Activated CD4-positive, alpha-beta T cell treated with anti-CD3 and anti-CD28 coated beads, Interleukin-2, amount 10 ng/mL, durations not matched to agents 7 days and 5 days (primary cell): Measurements from ENCODE around the gene TMED6. TPM values are rescaled to one million over a fixed set of nuclear protein-coding genes. Genes with fewer than 3 reads are reported as not detected.
A peak's percentile ranks its signal among the peaks of the same experiment; 100 is the strongest.

ENCODE experiments used
- CTCF ChIA-PET: fragments of 350-600 bp; sonication (Branson Sonifier 250); formaldehyde crosslinking; loops from one replicate; lab custom pipeline; 2021; ENCODE audit warnings: antibody characterized with exemption; lab: Charles Lee
- POLR2A ChIA-PET: fragments of 350-600 bp; sonication (Branson Sonifier 250); formaldehyde crosslinking; loops from one replicate; lab custom pipeline; 2021; ENCODE audit warnings: antibody characterized with exemption; lab: Charles Lee
- DNase-seq: peaks from one replicate; pipeline ENCODE4 v3.0.0-alpha.2; 2020
- H3K27ac Mint-ChIP-seq: one replicate; pipeline ENCODE4 v1.8.0; 2021; ENCODE audit warnings: mild to moderate bottlenecking, moderate library complexity, mixed read lengths
- H3K27me3 Mint-ChIP-seq: one replicate; pipeline ENCODE4 v1.8.0; 2021; ENCODE audit warnings: mixed read lengths
- H3K36me3 Mint-ChIP-seq: one replicate; pipeline ENCODE4 v1.8.0; 2021; ENCODE audit warnings: low read depth, mixed read lengths
- H3K4me1 Mint-ChIP-seq: one replicate; pipeline ENCODE4 v1.8.0; 2021; ENCODE audit warnings: mixed read lengths
- H3K4me3 Mint-ChIP-seq: one replicate; pipeline ENCODE4 v1.8.0; 2021; ENCODE audit warnings: mild to moderate bottlenecking, moderate library complexity, mixed read lengths
- H3K9me3 Mint-ChIP-seq: one replicate; pipeline ENCODE4 v1.8.0; 2021; ENCODE audit warnings: mixed read lengths
- total RNA-seq, 2 experiments: library from RNA; stranded (reverse); gene quantifications; one replicate each; pipeline ENCODE4 v1.2.3, GENCODE V29; 2021

The TMED6 gene
- total RNA-seq, 2 experiments from 2014 or later: 1.0 to 1.3 TPM

- DNase-seq: no peak
- Mint-ChIP-seq H3K27me3 (no peaks in the 10 kb centered on the region), H3K9me3 (no peaks in the 10 kb centered on the region), H3K36me3 (peaks cover 49% of the 10 kb centered on the region), H3K4me3 (peak overlapping the region; percentile 78), H3K4me1 (peaks cover 44% of the 10 kb centered on the region), H3K27ac (peak overlapping the region; percentile 72)
- ChIA-PET CTCF (interaction anchor here (0.6 to 3.5 kb wide), 10 partner anchors 9 to 126 kb away, joined by 3 to 12 read pairs (median 4); partner anchors contain the start of gene NIP7), POLR2A (no interaction called here)
These were observed 22.7 kb downstream of the TMED6 start for GRCh38 chr16:69328854-69329316.

GRCh38 chr16:69327585-69328310 lies 23.8 kb downstream of the TMED6 start:
- Mint-ChIP-seq H3K27ac (no peak overlapping the region), H3K4me3 (peak overlapping the region; percentile 10), H3K27me3 (no peaks in the 10 kb centered on the region), H3K9me3 (no peaks in the 10 kb centered on the region), H3K36me3 (peaks cover 51% of the 10 kb centered on the region), H3K4me1 (peaks cover 42% of the 10 kb centered on the region)
- ChIA-PET POLR2A (no interaction called here), CTCF (interaction anchor here (0.9 to 3.5 kb wide), 6 partner anchors 11 to 70 kb away, joined by 3 to 12 read pairs (median 4); partner anchors contain the start of gene NIP7)
- DNase-seq: no peak

- peaks cover 39% of the 10 kb centered on the region for H3K4me1 Mint-ChIP-seq
- peak overlapping the region; percentile 43 for H3K27ac Mint-ChIP-seq
- H3K36me3 Mint-ChIP-seq: peaks cover 54% of the 10 kb centered on the region
- ChIA-PET POLR2A (interaction anchor here (0.6 kb wide), 2 partner anchors 35 to 138 kb away, joined by 3 read pairs; no protein-coding TSS in a partner anchor), CTCF (interaction anchor here (0.6 to 1.5 kb wide), 7 partner anchors 10 to 58 kb away, joined by 3 to 6 read pairs (median 3); no protein-coding TSS in a partner anchor)
- no peak for DNase-seq
- H3K4me3 Mint-ChIP-seq: no peak overlapping the region
- no peaks in the 10 kb centered on the region for H3K27me3 Mint-ChIP-seq
- no peaks in the 10 kb centered on the region for H3K9me3 Mint-ChIP-seq
These were observed 25.3 kb downstream of the TMED6 start for GRCh38 chr16:69326172-69326873.

GRCh38 chr16:69325784-69326171 lies 25.8 kb downstream of the TMED6 start:
- H3K4me3 Mint-ChIP-seq: no peak overlapping the region
- POLR2A ChIA-PET: interaction anchor here (0.6 kb wide), 1 partner anchor 138 kb away, joined by 3 read pairs; no protein-coding TSS in a partner anchor
- CTCF ChIA-PET: interaction anchor here (1.1 to 1.5 kb wide), 4 partner anchors 9 to 15 kb away, joined by 3 to 6 read pairs (median 4); no protein-coding TSS in a partner anchor
- no peaks in the 10 kb centered on the region for H3K9me3 Mint-ChIP-seq
- DNase-seq: no peak
- H3K27me3 Mint-ChIP-seq: no peaks in the 10 kb centered on the region
- H3K27ac Mint-ChIP-seq: no peak overlapping the region
- peaks cover 35% of the 10 kb centered on the region for H3K4me1 Mint-ChIP-seq
- H3K36me3 Mint-ChIP-seq: peaks cover 59% of the 10 kb centered on the region

GRCh38 chr16:69324585-69325253 lies 26.9 kb downstream of the TMED6 start:
- Mint-ChIP-seq H3K36me3 (peaks cover 63% of the 10 kb centered on the region), H3K9me3 (no peaks in the 10 kb centered on the region), H3K4me1 (peaks cover 35% of the 10 kb centered on the region), H3K4me3 (no peak overlapping the region), H3K27me3 (no peaks in the 10 kb centered on the region), H3K27ac (peak overlapping the region; percentile 31)
- CTCF ChIA-PET: interaction anchor here (0.6 to 1.3 kb wide), 4 partner anchors 9 to 634 kb away, joined by 3 to 5 read pairs (median 4); no protein-coding TSS in a partner anchor
- POLR2A ChIA-PET: no interaction called here
- DNase-seq: no peak

GRCh38 chr16:69324013-69324531 lies 27.5 kb downstream of the TMED6 start:
- DNase-seq: no peak
- POLR2A ChIA-PET: no interaction called here
- no peaks in the 10 kb centered on the region for H3K9me3 Mint-ChIP-seq
- H3K4me3 Mint-ChIP-seq: no peak overlapping the region
- CTCF ChIA-PET: interaction anchor here (0.7 to 1.3 kb wide), 3 partner anchors 10 to 401 kb away, joined by 3 to 4 read pairs (median 4); no protein-coding TSS in a partner anchor
- H3K27me3 Mint-ChIP-seq: no peaks in the 10 kb centered on the region
- H3K4me1 Mint-ChIP-seq: peaks cover 29% of the 10 kb centered on the region
- H3K36me3 Mint-ChIP-seq: peaks cover 63% of the 10 kb centered on the region
- H3K27ac Mint-ChIP-seq: no peak overlapping the region

- no peaks in the 10 kb centered on the region for H3K9me3 Mint-ChIP-seq
- DNase-seq: no peak
- H3K4me3 Mint-ChIP-seq: no peak overlapping the region
- no peak overlapping the region for H3K27ac Mint-ChIP-seq
- H3K27me3 Mint-ChIP-seq: no peaks in the 10 kb centered on the region
- ChIA-PET POLR2A (no interaction called here), CTCF (interaction anchor here (0.7 to 1.5 kb wide), 3 partner anchors 10 to 13 kb away, joined by 3 to 5 read pairs (median 4); partner anchors contain the start of gene VPS4A)
- H3K4me1 Mint-ChIP-seq: peaks cover 23% of the 10 kb centered on the region
- peaks cover 60% of the 10 kb centered on the region for H3K36me3 Mint-ChIP-seq
These were observed 28.2 kb downstream of the TMED6 start for GRCh38 chr16:69323415-69323814.

- no peak for DNase-seq
- Mint-ChIP-seq H3K27ac (no peak overlapping the region), H3K4me1 (peaks cover 17% of the 10 kb centered on the region), H3K4me3 (no peak overlapping the region), H3K27me3 (no peaks in the 10 kb centered on the region), H3K9me3 (no peaks in the 10 kb centered on the region), H3K36me3 (peaks cover 57% of the 10 kb centered on the region)
- ChIA-PET POLR2A (no interaction called here), CTCF (interaction anchor here (1.5 kb wide), 1 partner anchor 11 kb away, joined by 5 read pairs; no protein-coding TSS in a partner anchor)
These were observed 29.2 kb downstream of the TMED6 start for GRCh38 chr16:69322343-69322742.

GRCh38 chr16:69321080-69321479 lies 30.5 kb downstream of the TMED6 start:
- no peak for DNase-seq
- Mint-ChIP-seq H3K27ac (no peak overlapping the region), H3K4me3 (no peak overlapping the region), H3K9me3 (no peaks in the 10 kb centered on the region), H3K4me1 (peaks cover 6% of the 10 kb centered on the region), H3K36me3 (peaks cover 61% of the 10 kb centered on the region), H3K27me3 (no peaks in the 10 kb centered on the region)
- POLR2A ChIA-PET: no interaction called here
- CTCF ChIA-PET: interaction anchor here (0.9 kb wide), 1 partner anchor 9 kb away, joined by 6 read pairs; no protein-coding TSS in a partner anchor

- no peak overlapping the region for H3K27ac Mint-ChIP-seq
- no peaks in the 10 kb centered on the region for H3K27me3 Mint-ChIP-seq
- POLR2A ChIA-PET: no interaction called here
- no peak for DNase-seq
- H3K4me1 Mint-ChIP-seq: peaks cover 2% of the 10 kb centered on the region
- no peaks in the 10 kb centered on the region for H3K9me3 Mint-ChIP-seq
- H3K36me3 Mint-ChIP-seq: peaks cover 60% of the 10 kb centered on the region
- no peak overlapping the region for H3K4me3 Mint-ChIP-seq
- CTCF ChIA-PET: interaction anchor here (0.9 to 1.7 kb wide), 2 partner anchors 9 kb away, joined by 6 to 8 read pairs; partner anchors contain the start of gene PDF
These were observed 30.9 kb downstream of the TMED6 start for GRCh38 chr16:69320740-69321073.

GRCh38 chr16:69319826-69320739 lies 31.5 kb downstream of the TMED6 start:
- ChIA-PET CTCF (interaction anchor here (0.9 to 1.7 kb wide), 2 partner anchors 8 to 9 kb away, joined by 6 to 8 read pairs; partner anchors contain the start of gene PDF), POLR2A (no interaction called here)
- H3K4me3 Mint-ChIP-seq: no peak overlapping the region
- H3K9me3 Mint-ChIP-seq: no peaks in the 10 kb centered on the region
- DNase-seq: no peak
- H3K4me1 Mint-ChIP-seq: peaks cover 1% of the 10 kb centered on the region
- peaks cover 55% of the 10 kb centered on the region for H3K36me3 Mint-ChIP-seq
- H3K27me3 Mint-ChIP-seq: no peaks in the 10 kb centered on the region
- no peak overlapping the region for H3K27ac Mint-ChIP-seq
